Right lobe of liver (tissue), 4 donors: ENCODE data around the gene DYRK3.

Source experiments
- POLR2A ChIP-seq: fragments of 450-650 bp; IDR thresholded peaks from one replicate; pipeline ENCODE4 v1.6.1; 2017; ENCODE audit warnings: antibody characterized with exemption, mild to moderate bottlenecking
- TF ChIP-seq, protein P1 (sequence below), 4 donors: fragments of 200-600 bp in 3 of 4; fragments of 450-650 bp in 1 of 4; IDR thresholded peaks; one replicate each; pipeline versions ENCODE4 v1.5.1 to v1.8.0; 2016 to 2022; ENCODE audit warnings: antibody characterized with exemption in 4 of 4, mild to moderate bottlenecking in 2 of 4
- donor health status: DM: no; HTN: no; CAD: no.
- donor health status: DM: no; HTN: no; CAD: no.
- donor health status: DM: no; HTN: yes; CAD: no.

DNA sequence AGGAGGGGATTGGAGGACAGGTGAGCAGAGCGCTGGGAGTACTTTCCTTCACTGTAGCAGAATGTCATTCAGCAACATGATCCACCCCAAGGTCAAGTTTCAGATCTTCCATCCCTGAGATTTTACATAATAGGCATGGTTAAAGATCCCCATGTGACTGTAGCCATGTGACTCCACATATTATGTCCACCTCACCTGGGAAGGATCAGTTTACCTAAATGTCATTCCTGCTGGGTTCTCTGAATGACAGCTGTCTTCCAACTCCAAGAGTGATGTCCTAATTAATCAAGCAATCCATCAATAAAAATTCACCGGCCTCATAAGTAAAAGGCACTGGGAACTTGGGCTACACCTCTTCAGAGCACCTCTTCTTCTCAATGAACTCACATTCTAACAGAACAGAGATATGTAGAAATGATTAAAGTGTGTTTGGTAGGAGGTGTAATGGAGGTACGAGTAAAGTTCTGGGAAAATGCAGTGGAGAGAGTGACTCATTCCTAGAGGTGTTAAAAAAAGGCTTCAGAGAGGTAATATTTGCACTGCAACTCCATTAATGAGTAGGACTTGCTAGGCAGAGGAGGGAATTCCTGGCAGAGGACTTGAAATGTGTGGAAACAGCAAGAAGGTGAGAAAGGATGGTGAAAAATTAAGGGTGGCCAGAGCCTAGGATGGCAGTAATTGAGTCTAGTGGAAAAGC is 27.2 kb downstream of the DYRK3 start:
- TF ChIP-seq, protein P1, sequence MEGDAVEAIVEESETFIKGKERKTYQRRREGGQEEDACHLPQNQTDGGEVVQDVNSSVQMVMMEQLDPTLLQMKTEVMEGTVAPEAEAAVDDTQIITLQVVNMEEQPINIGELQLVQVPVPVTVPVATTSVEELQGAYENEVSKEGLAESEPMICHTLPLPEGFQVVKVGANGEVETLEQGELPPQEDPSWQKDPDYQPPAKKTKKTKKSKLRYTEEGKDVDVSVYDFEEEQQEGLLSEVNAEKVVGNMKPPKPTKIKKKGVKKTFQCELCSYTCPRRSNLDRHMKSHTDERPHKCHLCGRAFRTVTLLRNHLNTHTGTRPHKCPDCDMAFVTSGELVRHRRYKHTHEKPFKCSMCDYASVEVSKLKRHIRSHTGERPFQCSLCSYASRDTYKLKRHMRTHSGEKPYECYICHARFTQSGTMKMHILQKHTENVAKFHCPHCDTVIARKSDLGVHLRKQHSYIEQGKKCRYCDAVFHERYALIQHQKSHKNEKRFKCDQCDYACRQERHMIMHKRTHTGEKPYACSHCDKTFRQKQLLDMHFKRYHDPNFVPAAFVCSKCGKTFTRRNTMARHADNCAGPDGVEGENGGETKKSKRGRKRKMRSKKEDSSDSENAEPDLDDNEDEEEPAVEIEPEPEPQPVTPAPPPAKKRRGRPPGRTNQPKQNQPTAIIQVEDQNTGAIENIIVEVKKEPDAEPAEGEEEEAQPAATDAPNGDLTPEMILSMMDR (IDR thresholded peaks at IDR 0.05) = no peak
- TF ChIP-seq POLR2A = no peak
